ENCODE data around the gene APOL1. TPM values are rescaled to one million over a fixed set of nuclear protein-coding genes. Genes with fewer than 3 reads are reported as not detected.
A peak's percentile ranks its signal among the peaks of the same experiment; 100 is the strongest.

The APOL1 gene
- total and polyA plus RNA-seq, 2 donors (not counting 3 experiments of a cell fraction or from before 2014, with no cell fraction given) = 8.2 to 14.1 TPM

DNA sequence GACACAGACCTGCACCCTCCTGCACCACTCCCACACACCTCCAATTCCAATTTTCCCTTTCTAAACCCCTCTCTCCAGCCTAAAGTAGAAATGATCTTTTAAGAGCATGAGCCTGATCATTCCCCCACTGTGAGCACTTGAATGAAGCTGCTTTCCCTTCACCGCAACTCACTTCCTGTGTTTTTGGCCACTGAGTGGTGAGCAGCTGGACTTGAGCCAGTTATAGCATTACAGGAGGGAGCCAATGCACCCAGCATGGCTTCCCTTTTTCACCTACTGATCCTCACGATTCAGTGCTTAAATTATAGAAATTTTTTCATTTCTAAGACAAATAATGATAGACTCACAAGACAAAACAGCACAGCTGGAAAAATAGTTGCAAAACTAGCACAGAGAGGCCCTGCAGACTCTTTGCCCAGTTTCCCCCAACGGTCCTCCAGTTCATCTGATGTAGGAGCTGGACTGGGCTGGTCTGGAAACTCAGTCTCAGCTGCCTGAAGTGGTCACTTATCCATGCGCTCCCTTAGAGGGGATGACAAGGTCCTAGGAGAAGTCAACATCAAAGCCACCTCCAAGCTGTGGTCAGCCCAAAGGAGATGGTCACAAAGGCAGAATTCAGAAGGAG lies 41.6 kb upstream of the APOL1 start:
- no peaks in the 10 kb centered on the region for H3K36me3 ChIP-seq (ENCODE audit: control insufficient read depth in 2 of 2, extremely low read depth in 1 of 2, insufficient read depth in 2 of 2, low read length in 2 of 2)
- H3K9me3 ChIP-seq (replicated peaks; ENCODE audit: control insufficient read depth, insufficient read depth, low read length) = no peaks in the 10 kb centered on the region
- H3K4me3 ChIP-seq (replicated peaks in 1 of 3; ENCODE audit: insufficient read depth in 1 of 3, low read depth in 1 of 3, low read length in 3 of 3) = no peak overlapping the region
- ChIA-PET CTCF (interaction anchor here (0.6 to 2.6 kb wide), 6 partner anchors 9 to 66 kb away, joined by 3 to 9 read pairs (median 4); partner anchors contain the start of genes APOL2 and APOL4), POLR2A (no interaction called here)
- peaks cover 31 to 41% of the 10 kb centered on the region in 2 experiments for H3K27me3 ChIP-seq (ENCODE audit: control insufficient read depth in 2 of 2, insufficient read depth in 2 of 2, low read length in 2 of 2)
- TF ChIP-seq MYC (IDR thresholded peaks at IDR 0.05; ENCODE audit: low read depth, low read length) = no peak
- no peak for TF ChIP-seq JUN (IDR thresholded peaks at IDR 0.05; ENCODE audit: borderline replicate concordance, insufficient read depth, insufficient read length, low read depth)
- TF ChIP-seq GATA2 (IDR thresholded peaks at IDR 0.05; ENCODE audit: insufficient read depth, insufficient read length, low read depth, low read length) = no peak
- TF ChIP-seq POLR2A (IDR thresholded peaks at IDR 0.05; ENCODE audit: low read depth, low read length) = no peak
- no peak for TF ChIP-seq POLR2AphosphoS5 (IDR thresholded peaks at IDR 0.05; ENCODE audit: insufficient read depth, low read depth, low read length)
- TF ChIP-seq EZH2 (IDR thresholded peaks at IDR 0.05; ENCODE audit: borderline replicate concordance, low read depth, low read length, severe bottlenecking) = no peak
- no peak for TF ChIP-seq FOS (IDR thresholded peaks at IDR 0.05; ENCODE audit: borderline replicate concordance, insufficient read depth, low read length)
- TF ChIP-seq, protein P1, sequence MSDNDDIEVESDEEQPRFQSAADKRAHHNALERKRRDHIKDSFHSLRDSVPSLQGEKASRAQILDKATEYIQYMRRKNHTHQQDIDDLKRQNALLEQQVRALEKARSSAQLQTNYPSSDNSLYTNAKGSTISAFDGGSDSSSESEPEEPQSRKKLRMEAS (IDR thresholded peaks at IDR 0.05; ENCODE audit: insufficient read depth, insufficient read length) = no peak
- TF ChIP-seq, protein P2, sequence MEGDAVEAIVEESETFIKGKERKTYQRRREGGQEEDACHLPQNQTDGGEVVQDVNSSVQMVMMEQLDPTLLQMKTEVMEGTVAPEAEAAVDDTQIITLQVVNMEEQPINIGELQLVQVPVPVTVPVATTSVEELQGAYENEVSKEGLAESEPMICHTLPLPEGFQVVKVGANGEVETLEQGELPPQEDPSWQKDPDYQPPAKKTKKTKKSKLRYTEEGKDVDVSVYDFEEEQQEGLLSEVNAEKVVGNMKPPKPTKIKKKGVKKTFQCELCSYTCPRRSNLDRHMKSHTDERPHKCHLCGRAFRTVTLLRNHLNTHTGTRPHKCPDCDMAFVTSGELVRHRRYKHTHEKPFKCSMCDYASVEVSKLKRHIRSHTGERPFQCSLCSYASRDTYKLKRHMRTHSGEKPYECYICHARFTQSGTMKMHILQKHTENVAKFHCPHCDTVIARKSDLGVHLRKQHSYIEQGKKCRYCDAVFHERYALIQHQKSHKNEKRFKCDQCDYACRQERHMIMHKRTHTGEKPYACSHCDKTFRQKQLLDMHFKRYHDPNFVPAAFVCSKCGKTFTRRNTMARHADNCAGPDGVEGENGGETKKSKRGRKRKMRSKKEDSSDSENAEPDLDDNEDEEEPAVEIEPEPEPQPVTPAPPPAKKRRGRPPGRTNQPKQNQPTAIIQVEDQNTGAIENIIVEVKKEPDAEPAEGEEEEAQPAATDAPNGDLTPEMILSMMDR (IDR thresholded peaks at IDR 0.05; ENCODE audit: extremely low read depth in 1 of 2, insufficient read depth in 1 of 2, low read depth in 1 of 2, low read length in 2 of 2) = no peak
- H2AFZ ChIP-seq (ENCODE audit: low read depth, low read length) = no peak overlapping the region
- DNase-seq (ENCODE audit: low read depth, low spot score) (peak; percentile 42), FAIRE-seq (peak; percentile 53)
- H4K20me1 ChIP-seq (replicated peaks; ENCODE audit: control insufficient read depth, extremely low read depth, insufficient read depth, low read length) = no peaks in the 10 kb centered on the region
- dilution Hi-C loops (cut with MboI; ENCODE audit: extremely low pct_ligation_motif_present, low sequenced_read_pairs) = no loop called here
- no peak overlapping the region for H3K4me2 ChIP-seq (ENCODE audit: insufficient read depth, low read length)
- intact Hi-C loops (cut with micrococcal nuclease) = no loop called here
- no peak overlapping the region for H3K27ac ChIP-seq (ENCODE audit: insufficient read depth, low read depth, low read length)
- H3K79me2 ChIP-seq (ENCODE audit: control insufficient read depth, insufficient read depth, low read length) = no peaks in the 10 kb centered on the region
- no peak overlapping the region for H3K9ac ChIP-seq (replicated peaks; ENCODE audit: extremely low read depth, insufficient read depth, low read length)
- no TSS peak for BruUV-seq (replicated peaks)
- H3K4me1 ChIP-seq (ENCODE audit: control insufficient read depth, extremely low read depth, insufficient read depth, low read length) = no peaks in the 10 kb centered on the region
- H3K9me1 ChIP-seq (replicated peaks; ENCODE audit: control insufficient read depth, extremely low read depth, insufficient read depth, low read length) = no peaks in the 10 kb centered on the region
